Sciatic nerve (tissue), 2 donors: ENCODE results near the gene RPL41. TPM values are rescaled to one million over a fixed set of nuclear protein-coding genes. Genes with fewer than 3 reads are reported as not detected.

ENCODE experiments used
- ATAC-seq: fragments of 200-7000 bp; cut with Tn5 transposase; one replicate; pipeline ENCODE4 v1.9.1; 2020; ENCODE audit warnings: mild to moderate bottlenecking, moderate library complexity
- DNase-seq: peaks from one replicate; pipeline ENCODE4 v3.0.0-alpha.2; 2020; ENCODE audit warnings: low spot score
- intact Hi-C: fragments of 100-400 bp; cut with DNase I; formaldehyde crosslinking; loops from one replicate; pipeline ENCODE4 v1.14.2; 2022
- total RNA-seq: library from RNA; stranded (reverse); fragmentation: NEBNext Ultra II Directional; extraction: Animal tissue kit (Norgen Biotek cat#: 25700); gene quantifications from one replicate; pipeline ENCODE4 v1.2.1, GENCODE V29; 2021
- donor health status: DM: no; HTN: no; CAD: no.
- donor health status: DM: no; HTN: no; CAD: no.

Gene RPL41
- total RNA-seq, 1 donor from 2014 or later, result 2,818 TPM

DNA sequence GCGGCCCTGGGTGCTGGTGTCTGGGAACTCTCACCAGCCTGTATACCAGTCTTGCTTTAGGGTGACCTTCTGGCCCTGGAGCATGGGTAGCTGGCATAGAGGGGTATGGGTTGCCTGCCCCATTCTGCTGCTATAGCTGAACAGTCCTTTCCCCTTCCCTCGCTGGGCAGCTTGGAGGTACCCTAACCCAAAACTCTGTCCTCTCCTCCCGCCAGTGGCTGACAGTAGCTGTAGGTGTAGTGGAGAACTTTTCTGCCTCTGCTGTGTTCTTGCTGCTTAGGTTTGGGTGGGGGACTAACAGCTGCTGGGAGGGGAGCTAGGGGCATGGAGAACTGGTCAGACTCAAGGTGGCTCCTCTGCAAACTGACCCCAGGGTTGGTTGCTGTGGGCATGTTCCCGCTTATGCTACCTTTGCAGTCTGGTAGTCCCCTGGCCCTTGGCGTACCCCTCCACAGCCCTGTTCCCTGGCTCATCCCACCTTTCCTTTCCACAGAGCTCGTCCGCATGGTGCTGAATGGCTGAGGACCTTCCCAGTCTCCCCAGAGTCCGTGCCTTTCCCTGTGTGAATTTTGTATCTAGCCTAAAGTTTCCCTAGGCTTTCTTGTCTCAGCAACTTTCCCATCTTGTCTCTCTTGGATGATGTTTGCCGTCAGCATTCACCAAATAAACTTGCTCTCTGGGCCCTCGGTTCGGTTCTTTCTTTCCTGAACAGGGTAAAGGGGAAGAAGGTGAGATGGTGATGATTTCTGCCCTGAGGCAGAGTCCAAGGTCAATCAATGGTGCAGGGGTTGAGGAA lies 44.7 kb downstream of the RPL41 start:
- DNase-seq (no peak), ATAC-seq (no peak)
- intact Hi-C loops, result no loop called here

DNA sequence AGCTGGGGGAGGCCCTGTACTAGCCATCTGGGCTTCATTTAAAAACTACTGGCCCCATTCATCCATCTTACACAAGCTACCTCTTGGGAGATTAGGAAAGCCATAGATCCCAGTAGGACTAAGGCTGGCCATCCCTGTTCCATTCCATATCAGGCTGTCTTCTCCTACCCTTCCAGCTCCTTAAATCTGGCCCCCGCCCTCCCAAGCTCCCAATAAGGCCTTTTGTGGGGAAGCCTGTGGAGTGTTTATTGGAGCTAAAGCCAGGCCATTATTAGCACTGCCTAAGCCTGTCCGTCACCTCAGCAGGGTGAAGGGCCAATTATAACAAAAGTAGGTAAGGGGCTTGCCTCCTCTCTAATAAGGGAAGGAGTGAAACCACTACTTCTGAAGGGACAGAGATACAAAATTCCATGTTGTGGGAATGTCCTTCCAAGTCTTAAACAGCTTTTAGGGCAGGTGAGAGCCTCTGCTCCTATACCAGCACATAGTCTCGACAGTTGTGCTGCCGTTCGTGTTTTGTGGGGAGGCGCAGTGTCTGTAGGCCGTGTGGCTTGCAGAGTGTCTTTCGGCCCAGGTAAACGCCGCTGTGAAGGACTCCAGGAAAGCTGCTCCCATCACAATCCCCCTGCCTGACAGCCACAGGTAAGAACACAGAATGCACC lies 45.4 kb downstream of the RPL41 start:
- DNase-seq (no peak), ATAC-seq (no peak)
- intact Hi-C loops, result no loop called here

DNA sequence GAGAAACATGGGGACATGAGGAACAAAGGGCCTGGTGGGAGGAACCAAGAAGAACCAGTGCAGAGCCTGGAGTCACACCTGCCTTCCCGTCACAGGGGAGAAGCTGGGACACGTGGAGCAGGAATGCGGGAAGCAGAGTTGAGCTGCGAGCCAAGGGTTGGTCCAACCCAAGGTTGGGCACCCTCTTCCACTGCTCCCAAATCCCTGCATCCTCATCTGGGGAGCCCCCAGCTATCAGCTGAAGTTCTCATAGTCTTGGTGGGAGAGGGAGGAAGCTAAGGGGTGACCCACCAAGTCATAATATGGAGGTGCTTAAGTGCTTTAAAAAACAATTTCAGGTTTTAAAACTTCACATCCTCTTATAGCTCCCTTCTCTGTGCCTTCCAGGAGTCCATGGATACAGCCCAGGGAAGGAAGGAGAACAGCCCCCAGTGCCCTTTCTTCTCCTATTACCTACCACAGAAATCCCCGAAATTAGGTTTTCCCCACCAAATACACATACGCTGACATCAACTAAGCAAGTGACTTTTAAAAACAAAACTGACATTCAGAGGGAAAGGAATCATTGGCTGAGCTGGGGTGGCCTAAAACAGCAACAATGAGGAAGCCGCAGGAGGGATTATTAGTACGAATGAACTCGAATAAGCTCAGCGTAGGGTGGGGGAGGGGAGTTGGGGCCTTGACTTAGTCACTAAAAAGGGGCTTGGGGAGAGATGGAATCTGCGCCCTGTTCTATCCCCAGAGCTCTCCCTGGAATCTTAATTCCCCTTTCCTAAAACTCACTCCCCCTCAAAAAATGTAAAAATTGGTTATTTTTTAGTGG lies 46.2 kb downstream of the RPL41 start:
- DNase-seq, result no peak
- intact Hi-C loops, result no loop called here

DNA sequence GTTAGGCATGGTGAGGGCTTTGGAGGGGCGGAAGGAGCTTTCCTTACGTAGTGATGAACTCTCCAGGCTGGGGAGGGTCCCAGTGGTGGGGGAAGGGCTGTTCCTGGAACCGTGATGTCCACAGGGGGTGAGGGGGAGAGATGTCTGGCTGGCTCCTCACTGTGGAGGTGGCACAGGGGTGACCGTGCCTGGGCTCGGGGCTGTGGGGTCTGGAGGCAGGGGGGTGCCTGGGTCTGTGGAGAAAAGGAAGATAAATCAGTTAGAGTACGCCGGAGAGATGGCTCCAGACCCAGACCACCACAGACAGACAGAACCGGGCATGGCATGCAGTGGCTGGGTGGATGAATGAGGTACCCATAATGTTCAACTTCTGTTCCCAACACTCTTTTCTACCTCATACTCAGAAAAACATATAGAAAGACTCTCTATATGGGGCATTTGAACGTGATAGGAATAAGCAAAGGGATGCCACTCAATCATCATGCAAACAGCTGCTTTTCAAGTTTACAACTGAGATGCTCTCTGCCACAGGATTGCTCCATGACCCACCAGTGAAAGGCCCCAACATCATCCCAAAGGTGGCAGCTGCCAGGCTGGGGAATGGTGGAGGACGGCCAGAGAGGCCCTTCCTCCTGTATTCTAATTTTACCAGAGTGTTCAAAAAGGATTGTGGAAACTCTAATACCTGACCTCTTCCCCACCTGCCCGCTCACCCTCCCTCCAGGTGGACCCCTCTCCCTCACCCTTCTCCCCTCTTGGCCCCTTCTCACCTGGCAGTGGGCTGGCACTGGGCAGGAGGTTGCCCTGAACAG lies 47.3 kb downstream of the RPL41 start:
- ATAC-seq, result no peak
- intact Hi-C loops, result no loop called here

More for the DNA sequence above, 46.2 kb downstream of the RPL41 start:
- no peak for ATAC-seq

DNA sequence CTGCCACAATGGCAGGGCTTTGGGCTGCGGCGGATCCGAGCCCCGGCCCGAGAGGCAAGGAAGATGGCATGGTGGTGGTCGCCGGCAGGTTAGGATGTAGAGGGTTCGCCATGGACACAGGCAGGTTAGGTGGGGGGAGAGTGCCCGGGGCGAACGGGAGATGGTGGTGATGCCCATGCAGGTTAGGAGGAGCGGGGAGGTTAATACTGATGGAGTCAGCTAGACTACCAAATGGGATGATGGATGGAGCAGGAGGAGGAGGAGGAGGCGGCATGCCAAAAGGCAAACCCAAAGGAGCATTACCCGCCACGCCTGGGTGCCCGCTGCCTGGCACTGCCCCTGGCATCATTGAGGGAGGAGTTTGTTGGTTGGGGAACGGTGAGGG lies 47.9 kb downstream of the RPL41 start:
- DNase-seq, result no peak
- intact Hi-C loops, result no loop called here
- no peak for ATAC-seq

More for the DNA sequence above, 47.3 kb downstream of the RPL41 start:
- no peak for DNase-seq

DNA sequence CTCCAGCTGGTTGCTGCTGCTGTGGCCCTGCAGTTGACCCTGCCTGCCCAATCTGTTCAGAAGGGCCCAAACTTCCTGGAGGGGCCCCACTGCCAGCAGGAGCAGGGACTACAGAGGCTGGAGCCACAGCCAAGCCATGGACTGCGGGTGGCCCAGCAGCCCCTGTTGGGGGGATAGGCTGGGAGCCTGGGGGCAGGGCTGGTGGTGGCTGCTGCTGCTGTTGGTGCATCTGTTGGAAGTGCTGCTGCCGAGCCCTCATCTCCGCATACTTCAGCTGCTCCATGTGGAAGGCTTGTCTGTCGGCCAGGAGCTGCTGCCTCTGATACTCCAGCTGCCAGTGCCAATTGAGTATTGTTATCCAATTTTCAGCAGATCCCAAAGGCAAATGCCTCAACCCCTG lies 48.9 kb downstream of the RPL41 start:
- DNase-seq (no peak), ATAC-seq (no peak)
- intact Hi-C loops, result no loop called here

Other genes starting within 250 kb of the RPL41 start
- gene PYM1, start 188.7 kb upstream of the RPL41 start, total RNA-seq, result 21.8 TPM
- 31.8 TPM for gene DGKA, start 185.5 kb upstream of the RPL41 start, total RNA-seq
- gene PMEL, start 150.6 kb upstream of the RPL41 start, total RNA-seq, result 0.49 TPM
- 14.4 TPM for gene CDK2, start 149.8 kb upstream of the RPL41 start, total RNA-seq
- 143 TPM for gene RAB5B, start 142.6 kb upstream of the RPL41 start, total RNA-seq
- 20.3 TPM for gene SUOX, start 119.4 kb upstream of the RPL41 start, total RNA-seq
- 13.7 TPM for gene IKZF4, start 95.6 kb upstream of the RPL41 start, total RNA-seq
- 93.6 TPM for gene RPS26, start 74.7 kb upstream of the RPL41 start, total RNA-seq
- 159 TPM for gene ERBB3, start 36.5 kb upstream of the RPL41 start, total RNA-seq
- 79.6 TPM for gene PA2G4, start 12.1 kb upstream of the RPL41 start, total RNA-seq
- 9.0 TPM for gene ZC3H10, start 1.6 kb downstream of the RPL41 start, total RNA-seq
- 85.9 TPM for gene ESYT1, start 11.6 kb downstream of the RPL41 start, total RNA-seq
- 40.0 TPM for gene MYL6B, start 36.0 kb downstream of the RPL41 start, total RNA-seq
- 993 TPM for gene MYL6, start 41.7 kb downstream of the RPL41 start, total RNA-seq
- 160 TPM for gene SMARCC2, start 72.8 kb downstream of the RPL41 start, total RNA-seq
- gene RNF41, start 105.3 kb downstream of the RPL41 start, total RNA-seq, result 40.7 TPM
- gene NABP2, start 107.7 kb downstream of the RPL41 start, total RNA-seq, result 18.5 TPM
- gene SLC39A5, start 113.4 kb downstream of the RPL41 start, total RNA-seq, result 0.80 TPM
- 40.1 TPM for gene ANKRD52, start 141.8 kb downstream of the RPL41 start, total RNA-seq
- 8.3 TPM for gene COQ10A, start 150.3 kb downstream of the RPL41 start, total RNA-seq
- gene CS, start 183.7 kb downstream of the RPL41 start, total RNA-seq, result 106 TPM
- gene CNPY2, start 199.4 kb downstream of the RPL41 start, total RNA-seq, result 87.3 TPM
- gene PAN2, start 217.4 kb downstream of the RPL41 start, total RNA-seq, result 101 TPM
- not detected for gene IL23A, start 222.3 kb downstream of the RPL41 start, total RNA-seq
- 195 TPM for gene STAT2, start 243.5 kb downstream of the RPL41 start, total RNA-seq
- not detected for gene APOF, start 246.2 kb downstream of the RPL41 start, total RNA-seq